LNCaP clone FGC (cell line): ENCODE data around the gene LEMD1.
"Not testable (repeated sequence)": the region's sequence is repeated elsewhere in the genome, so short reads cannot be mapped to it uniquely, and the experiment has no call there.

ENCODE experiments used
- DNase-seq: peaks from one replicate; pipeline ENCODE4 v3.0.0-alpha.2; 2011; ENCODE audit warnings: low read depth
- H3K4me3 ChIP-seq: 2 replicates; pipeline ENCODE4 v1.5.1; 2011; ENCODE audit warnings: mild to moderate bottlenecking, low read depth, low read length, control low read depth
- CTCF ChIP-seq: IDR thresholded peaks from 2 replicates; pipeline ENCODE4 v1.5.1; 2012; ENCODE audit warnings: mild to moderate bottlenecking; ENCODE audit not compliant: control insufficient read depth, insufficient read depth; ENCODE audit errors: extremely low read depth

LEMD1 gene

GRCh38 chr1:205373022-205373797 lies 48.6 kb downstream of the LEMD1 start:
- TF ChIP-seq CTCF, result no peak
- no peak overlapping the region for H3K4me3 ChIP-seq
- no peak for DNase-seq

GRCh38 chr1:205371871-205372660 lies 49.8 kb downstream of the LEMD1 start:
- DNase-seq, result no peak

GRCh38 chr1:205370780-205371179 lies 51.1 kb downstream of the LEMD1 start:
- peak; percentile 88 for DNase-seq
- TF ChIP-seq CTCF, result no peak
- H3K4me3 ChIP-seq, result no peak overlapping the region

More at GRCh38 chr1:205371871-205372660, 49.8 kb downstream of the LEMD1 start:
- no peak for TF ChIP-seq CTCF
- H3K4me3 ChIP-seq, result no peak overlapping the region

- no peak overlapping the region for H3K4me3 ChIP-seq
- no peak for DNase-seq
- no peak for TF ChIP-seq CTCF
Observed at GRCh38 chr1:205369701-205370123, 52.1 kb downstream of the LEMD1 start.

GRCh38 chr1:205368478-205368877 lies 53.4 kb downstream of the LEMD1 start:
- no peak overlapping the region for H3K4me3 ChIP-seq
- no peak for TF ChIP-seq CTCF
- DNase-seq, result no peak

- no peak for DNase-seq
- TF ChIP-seq CTCF, result no peak
Observed at GRCh38 chr1:205365945-205366463, 55.9 kb downstream of the LEMD1 start.

GRCh38 chr1:205365086-205365485 lies 56.8 kb downstream of the LEMD1 start:
- not testable (repeated sequence) for DNase-seq, H3K4me3 ChIP-seq

More at GRCh38 chr1:205365945-205366463, 55.9 kb downstream of the LEMD1 start:
- no peak overlapping the region for H3K4me3 ChIP-seq
